H9 (cell line): ENCODE results near the gene GSG1L. TPM values are rescaled to one million over a fixed set of nuclear protein-coding genes. Genes with fewer than 3 reads are reported as not detected.

Source experiments
- DNase-seq: peaks from one replicate; pipeline ENCODE4 v3.0.0-alpha.2; 2017
- H2AFZ ChIP-seq: one replicate; pipeline ENCODE4 v1.6.1; 2013; ENCODE audit warnings: mild to moderate bottlenecking, low read length, control low read depth, moderate library complexity
- H2AK5ac ChIP-seq: 2 replicates; pipeline ENCODE4 v1.6.1; 2013; ENCODE audit warnings: low read length, control low read depth, mixed read lengths; ENCODE audit not compliant: insufficient read length
- H2BK120ac ChIP-seq: one replicate; pipeline ENCODE4 v1.6.1; 2013; ENCODE audit warnings: low read depth, mild to moderate bottlenecking, low read length, control low read depth, inconsistent platforms; ENCODE audit not compliant: poor library complexity, severe bottlenecking
- H2BK12ac ChIP-seq: 2 replicates; pipeline ENCODE4 v1.6.1; 2013; ENCODE audit warnings: low read length, control low read depth, mixed read lengths, low read depth; ENCODE audit not compliant: insufficient read length
- H2BK15ac ChIP-seq: 2 replicates; pipeline ENCODE4 v1.6.1; 2013; ENCODE audit warnings: low read depth, low read length, control low read depth
- H2BK20ac ChIP-seq: one replicate; pipeline ENCODE4 v1.6.1; 2013; ENCODE audit warnings: low read depth, mild to moderate bottlenecking, low read length, control low read depth, inconsistent platforms; ENCODE audit not compliant: poor library complexity, severe bottlenecking
- H2BK5ac ChIP-seq: 2 replicates; pipeline ENCODE4 v1.6.1; 2013; ENCODE audit warnings: low read length, control low read depth, mixed read lengths; ENCODE audit not compliant: insufficient read length
- H3K14ac ChIP-seq: 2 replicates; pipeline ENCODE4 v1.6.1; 2013; ENCODE audit warnings: low read length, control low read depth; ENCODE audit not compliant: insufficient read depth
- H3K18ac ChIP-seq: 2 replicates; pipeline ENCODE4 v1.6.1; 2013; ENCODE audit warnings: low read depth, mild to moderate bottlenecking, mixed read lengths, low read length, control low read depth; ENCODE audit not compliant: insufficient read length
- H3K23ac ChIP-seq: 2 replicates; pipeline ENCODE4 v1.6.1; 2013; ENCODE audit warnings: low read length, control low read depth, mixed read lengths, low read depth; ENCODE audit not compliant: insufficient read length
- H3K23me2 ChIP-seq: 2 replicates; pipeline ENCODE4 v1.6.1; 2013; ENCODE audit warnings: low read depth, mild to moderate bottlenecking, mixed read lengths, low read length, control low read depth; ENCODE audit not compliant: insufficient read length, poor library complexity, severe bottlenecking
- H3K27ac ChIP-seq: 2 replicates; pipeline ENCODE4 v1.5.1; 2013; ENCODE audit warnings: low read length, control low read depth, mixed read lengths, low read depth; ENCODE audit not compliant: insufficient read length
- H3K27me3 ChIP-seq: 2 replicates; pipeline ENCODE4 v1.6.1; 2013; ENCODE audit warnings: low read length, control low read depth, inconsistent platforms; ENCODE audit not compliant: insufficient read depth
- H3K4ac ChIP-seq: 2 replicates; pipeline ENCODE4 v1.6.1; 2013; ENCODE audit warnings: low read depth, mild to moderate bottlenecking, control low read depth, inconsistent platforms, low read length, moderate library complexity
- H3K4me1 ChIP-seq: 2 replicates; pipeline ENCODE4 v1.6.1; 2013; ENCODE audit warnings: low read length, control low read depth, inconsistent platforms; ENCODE audit not compliant: insufficient read depth
- H3K4me2 ChIP-seq: 2 replicates; pipeline ENCODE4 v1.6.1; 2013; ENCODE audit warnings: low read length, control low read depth, mixed read lengths; ENCODE audit not compliant: insufficient read length, insufficient read depth
- H3K56ac ChIP-seq: 2 replicates; pipeline ENCODE4 v1.6.1; 2013; ENCODE audit warnings: low read depth, mild to moderate bottlenecking, mixed read lengths, low read length, control low read depth; ENCODE audit not compliant: insufficient read length
- H3K79me1 ChIP-seq: 2 replicates; pipeline ENCODE4 v1.6.1; 2013; ENCODE audit warnings: low read depth, mild to moderate bottlenecking, moderate library complexity, low read length, control low read depth, inconsistent platforms; ENCODE audit not compliant: insufficient read depth, poor library complexity, severe bottlenecking
- H3K79me2 ChIP-seq: 2 replicates; pipeline ENCODE4 v1.6.1; 2013; ENCODE audit warnings: low read length, control low read depth, inconsistent platforms; ENCODE audit not compliant: insufficient read depth
- H3K9ac ChIP-seq: 2 replicates; pipeline ENCODE4 v1.6.1; 2013; ENCODE audit warnings: low read length, control low read depth, mixed read lengths; ENCODE audit not compliant: insufficient read length; ENCODE audit errors: extremely low read depth
- H3K9me3 ChIP-seq: one replicate; pipeline ENCODE4 v1.6.1; 2013; ENCODE audit warnings: low read depth, low read length, inconsistent platforms; ENCODE audit not compliant: control insufficient read depth
- H3T11ph ChIP-seq: one replicate; pipeline ENCODE4 v1.6.1; 2013; ENCODE audit warnings: mild to moderate bottlenecking, low read length, control low read depth, inconsistent platforms
- H4K20me1 ChIP-seq: one replicate; pipeline ENCODE4 v1.6.1; 2013; ENCODE audit not compliant: control insufficient read depth, insufficient read length, insufficient read depth
- H4K5ac ChIP-seq: 2 replicates; pipeline ENCODE4 v1.6.1; 2013; ENCODE audit warnings: low read depth, mild to moderate bottlenecking, mixed read lengths, low read length, control low read depth; ENCODE audit not compliant: insufficient read length
- H4K8ac ChIP-seq: replicated peaks from 2 replicates; pipeline ENCODE4 v1.6.1; 2013; ENCODE audit warnings: low read length, control low read depth, mixed read lengths, low read depth; ENCODE audit not compliant: insufficient read length
- H4K91ac ChIP-seq: 2 replicates; pipeline ENCODE4 v1.6.1; 2013; ENCODE audit warnings: low read depth, mild to moderate bottlenecking, moderate library complexity, mixed read lengths, low read length, control low read depth; ENCODE audit not compliant: insufficient read length
- H3K27ac Mint-ChIP-seq, 3 experiments: 2 replicates in 2 of 3; 3 replicates in 1 of 3; pipeline ENCODE4 v1.8.0; 2020 to 2021; ENCODE audit warnings: mixed read lengths in 3 of 3, mild to moderate bottlenecking in 1 of 3, moderate library complexity in 1 of 3
- H3K27me3 Mint-ChIP-seq: 2 replicates; pipeline ENCODE4 v1.8.0; 2021; ENCODE audit warnings: low read depth, mild to moderate bottlenecking, moderate library complexity, mixed read lengths
- H3K36me3 Mint-ChIP-seq, 3 experiments: 2 replicates in 2 of 3; 3 replicates in 1 of 3; pipeline ENCODE4 v1.8.0; 2020 to 2021; ENCODE audit warnings: low read depth in 3 of 3, mixed read lengths in 3 of 3; ENCODE audit not compliant: insufficient read depth in 1 of 3
- H3K4me1 Mint-ChIP-seq, 2 experiments: 2 replicates each; pipeline ENCODE4 v1.8.0; 2020; ENCODE audit warnings: mixed read lengths in 2 of 2
- H3K4me3 Mint-ChIP-seq, 2 experiments: 2 replicates in 1 of 2; 3 replicates in 1 of 2; pipeline ENCODE4 v1.8.0; 2020 to 2021; ENCODE audit warnings: mild to moderate bottlenecking in 2 of 2, mixed read lengths in 2 of 2, moderate library complexity in 1 of 2
- H3K9me3 Mint-ChIP-seq, 2 experiments: 2 replicates in 1 of 2; 3 replicates in 1 of 2; pipeline ENCODE4 v1.8.0; 2020; ENCODE audit warnings: mild to moderate bottlenecking in 2 of 2, mixed read lengths in 2 of 2, moderate library complexity in 1 of 2
- WGBS: extraction: QIAGEN DNeasy Blood & Tissue Kit; methylation state at CpG from one replicate; pipeline ENCODE4 v1.1.7; 2013; ENCODE audit warnings: missing lambda C conversion rate, low lambda C conversion rate, mixed read lengths; ENCODE audit not compliant: insufficient read length; ENCODE audit errors: extremely low coverage; 5-methylcytosine and 5-hydroxymethylcytosine counted together
- total RNA-seq: library from RNA; stranded (reverse); gene quantifications from 2 replicates; pipeline ENCODE4 v1.2.1, GENCODE V29; 2021
- TF ChIP-seq, protein P1 (sequence below): fragments of 200-600 bp; sonication (generic); conservative IDR thresholded peaks from 3 replicates; pipeline ENCODE4 v1.8.0; 2021; ENCODE audit warnings: antibody characterized with exemption, mild to moderate bottlenecking

GSG1L gene
- total RNA-seq, 1 experiment from 2014 or later, result 0.35 TPM

- no peaks in the 10 kb centered on the region for H3K36me3 Mint-ChIP-seq
These were observed 82.4 kb downstream of the GSG1L start for GRCh38 chr16:27980919-27981700.

More at GRCh38 chr16:27980919-27981700, 82.4 kb downstream of the GSG1L start:
- H3K4me1 Mint-ChIP-seq, result no peaks in the 10 kb centered on the region
- Histone ChIP-seq H2BK15ac (no peak overlapping the region), H3K9ac (no peak overlapping the region), H3K9me3 (no peaks in the 10 kb centered on the region), H3K4me1 (no peaks in the 10 kb centered on the region), H3K56ac (no peak overlapping the region), H2BK20ac (no peak overlapping the region), H4K91ac (no peak overlapping the region), H3K27ac (no peak overlapping the region), H2AFZ (no peak overlapping the region), H2BK120ac (no peak overlapping the region), H3K4ac (no peak overlapping the region), H4K5ac (no peak overlapping the region), H3K79me2 (no peaks in the 10 kb centered on the region), H4K8ac (no peak overlapping the region), H3K18ac (no peak overlapping the region), H2BK5ac (no peak overlapping the region), H3K23ac (no peak overlapping the region), H3K79me1 (no peaks in the 10 kb centered on the region), H2BK12ac (no peak overlapping the region), H3T11ph (no peak overlapping the region), H3K4me2 (no peak overlapping the region), H3K27me3 (no peaks in the 10 kb centered on the region), H3K14ac (no peak overlapping the region), H4K20me1 (no peaks in the 10 kb centered on the region), H2AK5ac (no peak overlapping the region), H3K23me2 (no peaks in the 10 kb centered on the region)
- H3K27me3 Mint-ChIP-seq, result peaks cover 54% of the 10 kb centered on the region
- H3K4me3 Mint-ChIP-seq, result no peak overlapping the region
- TF ChIP-seq, protein P1, sequence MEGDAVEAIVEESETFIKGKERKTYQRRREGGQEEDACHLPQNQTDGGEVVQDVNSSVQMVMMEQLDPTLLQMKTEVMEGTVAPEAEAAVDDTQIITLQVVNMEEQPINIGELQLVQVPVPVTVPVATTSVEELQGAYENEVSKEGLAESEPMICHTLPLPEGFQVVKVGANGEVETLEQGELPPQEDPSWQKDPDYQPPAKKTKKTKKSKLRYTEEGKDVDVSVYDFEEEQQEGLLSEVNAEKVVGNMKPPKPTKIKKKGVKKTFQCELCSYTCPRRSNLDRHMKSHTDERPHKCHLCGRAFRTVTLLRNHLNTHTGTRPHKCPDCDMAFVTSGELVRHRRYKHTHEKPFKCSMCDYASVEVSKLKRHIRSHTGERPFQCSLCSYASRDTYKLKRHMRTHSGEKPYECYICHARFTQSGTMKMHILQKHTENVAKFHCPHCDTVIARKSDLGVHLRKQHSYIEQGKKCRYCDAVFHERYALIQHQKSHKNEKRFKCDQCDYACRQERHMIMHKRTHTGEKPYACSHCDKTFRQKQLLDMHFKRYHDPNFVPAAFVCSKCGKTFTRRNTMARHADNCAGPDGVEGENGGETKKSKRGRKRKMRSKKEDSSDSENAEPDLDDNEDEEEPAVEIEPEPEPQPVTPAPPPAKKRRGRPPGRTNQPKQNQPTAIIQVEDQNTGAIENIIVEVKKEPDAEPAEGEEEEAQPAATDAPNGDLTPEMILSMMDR, result no peak
- DNase-seq, result no peak
- peaks cover 0 to 6% of the 10 kb centered on the region in 2 experiments; a peak in 1 of 5 replicates for H3K9me3 Mint-ChIP-seq
- WGBS, result no CpG with 5 or more reads among the region's 9 CpGs
- H3K27ac Mint-ChIP-seq, result no peak overlapping the region
